ENCODE results near the gene PPP1R14C. TPM values are rescaled to one million over a fixed set of nuclear protein-coding genes. Genes with fewer than 3 reads are reported as not detected.

The PPP1R14C gene
- polyA plus RNA-seq, 2 of the 4 experiments (the other 2 are of a cell fraction) = 0.34 to 0.43 TPM

GRCh38 chr6:150102750-150103270, 40.0 kb upstream of the PPP1R14C start:
- ChIA-PET CTCF (no interaction called here), POLR2A (no interaction called here)
- no peaks in the 10 kb centered on the region for H3K4me1 ChIP-seq
- TF ChIP-seq JUN (IDR thresholded peaks at IDR 0.05) (no peak), KDM5A (IDR thresholded peaks at IDR 0.05) (no peak), EHMT2 (IDR thresholded peaks at IDR 0.05; ENCODE audit: low read depth) (no peak), MAZ (IDR thresholded peaks at IDR 0.05; ENCODE audit: borderline replicate concordance, low read depth, low read length) (no peak), ATOH8 (CRISPR knock-in tag; IDR thresholded peaks at IDR 0.05; ENCODE audit: low read depth) (no peak), CEBPB (IDR thresholded peaks at IDR 0.05) (no peak), FOSB (CRISPR knock-in tag; IDR thresholded peaks at IDR 0.05) (no peak), JUNB (IDR thresholded peaks at IDR 0.05) (no peak), CHD2 (IDR thresholded peaks at IDR 0.05; ENCODE audit: low read length, partially characterized antibody) (no peak), HDAC2 (IDR thresholded peaks at IDR 0.05) (no peak), HEYL (CRISPR knock-in tag; IDR thresholded peaks at IDR 0.05) (no peak), HES2 (IDR thresholded peaks at IDR 0.05) (no peak), ESRRA (IDR thresholded peaks at IDR 0.05; ENCODE audit: borderline replicate concordance, low read length) (no peak), RNF2 (IDR thresholded peaks at IDR 0.05; ENCODE audit: borderline replicate concordance, low read depth) (no peak), FOSL2 (IDR thresholded peaks at IDR 0.05) (no peak), FOSL2 (CRISPR knock-in tag; IDR thresholded peaks at IDR 0.05) (no peak), BHLHE40 (IDR thresholded peaks at IDR 0.05; ENCODE audit: low read depth, low read length) (no peak), ELK1 (IDR thresholded peaks at IDR 0.05; ENCODE audit: low read depth, low read length) (no peak), GATA3 (IDR thresholded peaks at IDR 0.05; ENCODE audit: borderline replicate concordance) (no peak), NPAS2 (CRISPR knock-in tag; IDR thresholded peaks at IDR 0.05; ENCODE audit: borderline replicate concordance) (no peak), RFX5 (IDR thresholded peaks at IDR 0.05) (no peak)
- no peak overlapping the region for H3K27ac ChIP-seq
- no peak for FAIRE-seq
- WGBS (ENCODE audit: missing lambda C conversion rate) = 66% methylated on average over 4 of the region's 4 CpGs
- no peaks in the 10 kb centered on the region for H3K9me3 ChIP-seq
- H3K4me3 ChIP-seq = no peak overlapping the region
- H3K4me2 ChIP-seq = no peak overlapping the region
- DNase-seq (ENCODE audit: low read depth in 1 of 2, low spot score in 1 of 2) = no peak
- no peak for ATAC-seq

- 53% methylated on average over 6 of the region's 6 CpGs for WGBS (ENCODE audit: missing lambda C conversion rate)
- DNase-seq (ENCODE audit: low read depth in 1 of 2, low spot score in 1 of 2) (no peak), ATAC-seq (no peak), FAIRE-seq (no peak)
- H3K9me3 ChIP-seq = no peaks in the 10 kb centered on the region
- TF ChIP-seq NFE2L2 (conservative IDR thresholded peaks at IDR 0.05; ENCODE audit: low read length) (no peak), TP53 (CRISPR knock-in tag; IDR thresholded peaks at IDR 0.05) (no peak), HDAC2 (IDR thresholded peaks at IDR 0.05) (no peak), HOXA7 (CRISPR knock-in tag; IDR thresholded peaks at IDR 0.05) (no peak), HMGXB4 (CRISPR knock-in tag; IDR thresholded peaks at IDR 0.05; ENCODE audit: borderline replicate concordance) (no peak), ZFP36 (IDR thresholded peaks at IDR 0.05; ENCODE audit: borderline replicate concordance, partially characterized antibody) (no peak)
- no peak overlapping the region for H3K4me2 ChIP-seq
- H3K4me1 ChIP-seq = no peaks in the 10 kb centered on the region
- POLR2A ChIA-PET = no interaction called here
- CTCF ChIA-PET = interaction anchor here (0.6 to 0.7 kb wide), 2 partner anchors 8 to 1417 kb away, joined by 3 read pairs; no protein-coding TSS in a partner anchor
- no peak overlapping the region for H3K4me3 ChIP-seq
- no peak overlapping the region for H3K27ac ChIP-seq
Observed at GRCh38 chr6:150112233-150112632, 30.6 kb upstream of the PPP1R14C start.
